ENCODE results near the gene LPAR2.
A peak's percentile ranks its signal among the peaks of the same experiment; 100 is the strongest.

LPAR2 gene

DNA sequence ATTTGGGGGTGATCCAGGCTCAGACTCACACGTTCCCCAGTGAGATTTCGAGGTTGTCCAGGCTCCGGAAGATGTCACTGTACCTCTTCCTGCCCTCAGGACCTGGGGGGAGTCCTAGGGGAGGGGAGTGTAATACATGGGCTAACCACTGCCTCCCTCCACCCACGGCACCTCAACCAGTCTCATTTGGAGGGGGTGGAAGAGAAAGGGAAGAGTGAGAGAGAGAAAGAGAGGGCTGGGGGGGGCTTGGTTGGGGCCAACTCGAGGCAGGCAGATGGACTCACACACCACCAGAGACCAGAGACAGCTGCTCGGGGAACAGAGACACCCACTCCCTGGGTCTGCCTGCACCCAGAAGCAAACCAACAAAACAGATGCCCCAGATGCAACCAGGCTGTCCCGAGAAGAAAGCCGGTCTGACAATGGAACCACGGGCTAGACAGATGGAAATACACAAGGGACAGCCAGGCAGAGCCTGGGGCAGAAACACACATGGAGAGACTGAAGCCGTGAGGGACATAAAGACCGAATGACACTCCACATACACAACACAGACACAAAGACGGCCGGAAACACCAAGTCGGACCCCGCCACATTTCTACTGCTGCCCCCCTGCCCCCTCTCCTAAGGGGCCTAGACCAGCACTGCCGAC, 14.6 kb upstream of the LPAR2 start:
- TF ChIP-seq EZH2 (IDR thresholded peaks at IDR 0.05), result no peak
- Histone ChIP-seq H3K9ac (ENCODE audit: insufficient read length) (peak overlapping the region; percentile 82), H3K36me3 (ENCODE audit: insufficient read depth, low read length) (peaks cover 21% of the 10 kb centered on the region; the same call in 1 of the 2 replicates), H3K27ac (no peak overlapping the region), H3K4me3 (peak overlapping the region; percentile 99), H3K9me3 (ENCODE audit: low read depth, low read length) (no peaks in the 10 kb centered on the region)
- DNase-seq (ENCODE audit: low read depth, low spot score), result no peak

DNA sequence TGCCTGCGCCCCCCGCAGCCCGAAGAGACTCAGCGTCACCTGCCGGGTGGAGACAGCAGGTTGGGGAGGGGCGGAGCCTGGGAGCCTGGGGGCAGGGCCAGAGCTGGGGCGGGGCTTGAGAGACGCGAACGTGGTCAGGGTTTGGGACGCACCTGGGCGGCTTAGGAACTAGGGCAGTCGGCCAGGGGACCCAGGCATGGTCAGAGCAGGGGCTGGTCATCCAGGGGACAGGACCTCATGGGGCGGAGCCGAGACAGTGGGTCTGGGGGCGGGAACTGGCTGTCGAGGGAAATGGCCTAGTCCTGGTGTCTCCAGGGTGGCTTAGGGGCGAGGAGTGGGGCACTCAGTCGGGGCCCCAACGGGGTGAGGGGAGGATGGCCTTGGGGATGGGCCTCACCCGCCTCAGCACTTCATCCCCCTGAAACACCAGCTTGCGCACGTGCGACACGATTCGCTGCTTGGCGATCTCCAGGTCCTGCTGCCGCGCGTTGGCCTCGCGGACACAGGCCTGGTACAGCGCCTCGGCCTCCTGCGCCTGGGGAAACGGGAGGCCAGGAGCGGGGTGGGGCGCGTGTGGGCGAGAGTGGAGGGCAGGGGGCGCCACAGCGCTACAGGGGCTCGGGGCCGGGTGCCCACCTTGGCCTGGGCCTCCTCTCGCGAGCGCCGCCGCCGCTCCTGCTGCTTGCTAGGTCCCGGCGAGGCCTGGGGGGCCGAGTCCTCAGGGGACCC, 9.7 kb upstream of the LPAR2 start:
- no peak overlapping the region for H3K9ac ChIP-seq (ENCODE audit: insufficient read length)

DNA sequence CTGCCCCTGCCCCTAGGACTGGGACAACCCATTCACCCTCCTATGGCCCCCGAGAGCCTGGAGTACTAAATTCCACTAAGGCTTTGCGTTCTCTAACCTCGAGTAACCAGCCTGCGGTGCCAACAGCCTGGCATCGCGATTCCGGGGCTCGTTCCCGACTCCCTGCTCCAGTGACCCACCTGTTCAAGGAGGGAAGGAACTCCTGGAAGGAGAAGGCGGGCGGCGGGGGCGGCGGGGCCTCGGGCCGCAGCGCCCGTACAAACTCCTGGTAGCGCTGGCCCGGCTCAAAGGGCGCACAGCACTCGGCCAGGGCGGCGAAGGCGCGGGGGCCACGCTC, 9.1 kb upstream of the LPAR2 start:
- Histone ChIP-seq H3K9me3 (ENCODE audit: low read depth, low read length) (no peaks in the 10 kb centered on the region), H3K36me3 (ENCODE audit: insufficient read depth, low read length) (peaks cover 7% of the 10 kb centered on the region), H3K4me3 (no peak overlapping the region), H3K27ac (no peak overlapping the region), H3K9ac (ENCODE audit: insufficient read length) (no peak overlapping the region)
- TF ChIP-seq POLR2AphosphoS5 (IDR thresholded peaks at IDR 0.05; ENCODE audit: borderline replicate concordance, low read depth, low read length), result no peak
- TF ChIP-seq EZH2 (IDR thresholded peaks at IDR 0.05), result no peak
- no peak for TF ChIP-seq FOXP2 (optimal IDR thresholded peaks at IDR 0.05; ENCODE audit: control extremely low read depth, extremely low read length, insufficient read depth)
- DNase-seq (ENCODE audit: low read depth, low spot score), result no peak

More for the DNA sequence above, 9.7 kb upstream of the LPAR2 start:
- H3K36me3 ChIP-seq (ENCODE audit: insufficient read depth, low read length), result peaks cover 7% of the 10 kb centered on the region
- TF ChIP-seq EZH2 (IDR thresholded peaks at IDR 0.05), result no peak
- no peak for TF ChIP-seq FOXP2 (optimal IDR thresholded peaks at IDR 0.05; ENCODE audit: control extremely low read depth, extremely low read length, insufficient read depth)
- TF ChIP-seq POLR2AphosphoS5 (IDR thresholded peaks at IDR 0.05; ENCODE audit: borderline replicate concordance, low read depth, low read length), result no peak
- no peak overlapping the region for H3K4me3 ChIP-seq
- no peak overlapping the region for H3K27ac ChIP-seq
- no peaks in the 10 kb centered on the region for H3K9me3 ChIP-seq (ENCODE audit: low read depth, low read length)
- DNase-seq (ENCODE audit: low read depth, low spot score), result no peak

- TF ChIP-seq FOXP2 (optimal IDR thresholded peaks at IDR 0.05; ENCODE audit: control extremely low read depth, extremely low read length, insufficient read depth) (no peak), EZH2 (IDR thresholded peaks at IDR 0.05) (no peak), POLR2AphosphoS5 (IDR thresholded peaks at IDR 0.05; ENCODE audit: borderline replicate concordance, low read depth, low read length) (no peak)
- no peak overlapping the region for H3K27ac ChIP-seq
- no peak overlapping the region for H3K4me3 ChIP-seq
- no peak overlapping the region for H3K9ac ChIP-seq (ENCODE audit: insufficient read length)
- no peaks in the 10 kb centered on the region for H3K9me3 ChIP-seq (ENCODE audit: low read depth, low read length)
- H3K36me3 ChIP-seq (ENCODE audit: insufficient read depth, low read length), result peaks cover 7% of the 10 kb centered on the region
- no peak for DNase-seq (ENCODE audit: low read depth, low spot score)
Observed at GRCh38 chr19:19636573-19637185, 8.7 kb upstream of the LPAR2 start.

DNA sequence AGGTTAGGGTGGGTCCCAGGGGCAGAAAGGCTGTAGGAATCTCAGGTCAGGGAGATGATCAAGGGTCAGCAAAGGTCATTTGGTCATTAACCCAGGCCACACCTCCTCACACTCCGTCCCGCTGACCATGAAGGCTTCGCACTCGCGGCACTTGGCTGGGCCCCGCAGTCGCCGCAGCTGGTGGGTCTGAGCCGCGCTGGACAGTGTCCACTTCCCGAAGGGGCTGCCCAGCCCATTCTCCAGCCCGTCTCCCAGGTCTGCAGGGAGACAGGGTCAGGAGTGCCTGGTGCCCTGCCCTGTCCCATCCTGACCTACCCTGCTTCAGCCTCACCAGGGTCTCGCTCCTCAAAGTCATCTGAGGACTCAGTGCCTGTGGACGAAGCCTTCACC, 7.3 kb upstream of the LPAR2 start:
- H3K4me3 ChIP-seq, result no peak overlapping the region
- H3K9me3 ChIP-seq (ENCODE audit: low read depth, low read length), result no peaks in the 10 kb centered on the region
- DNase-seq (ENCODE audit: low read depth, low spot score), result no peak
- no peak overlapping the region for H3K9ac ChIP-seq (ENCODE audit: insufficient read length)
- TF ChIP-seq EZH2 (IDR thresholded peaks at IDR 0.05) (no peak), FOXP2 (optimal IDR thresholded peaks at IDR 0.05; ENCODE audit: control extremely low read depth, extremely low read length, insufficient read depth) (no peak), POLR2AphosphoS5 (IDR thresholded peaks at IDR 0.05; ENCODE audit: borderline replicate concordance, low read depth, low read length) (no peak)
- H3K27ac ChIP-seq, result no peak overlapping the region
- peaks cover 7% of the 10 kb centered on the region for H3K36me3 ChIP-seq (ENCODE audit: insufficient read depth, low read length)

GRCh38 chr19:19634516-19635312, 6.7 kb upstream of the LPAR2 start:
- TF ChIP-seq FOXP2 (optimal IDR thresholded peaks at IDR 0.05; ENCODE audit: control extremely low read depth, extremely low read length, insufficient read depth) (no peak), EZH2 (IDR thresholded peaks at IDR 0.05) (no peak), POLR2AphosphoS5 (IDR thresholded peaks at IDR 0.05; ENCODE audit: borderline replicate concordance, low read depth, low read length) (no peak)
- H3K36me3 ChIP-seq (ENCODE audit: insufficient read depth, low read length), result peaks cover 7% of the 10 kb centered on the region

GRCh38 chr19:19633711-19634515, 5.9 kb upstream of the LPAR2 start:
- Histone ChIP-seq H3K27ac (no peak overlapping the region), H3K36me3 (ENCODE audit: insufficient read depth, low read length) (peaks cover 7% of the 10 kb centered on the region), H3K9ac (ENCODE audit: insufficient read length) (no peak overlapping the region), H3K9me3 (ENCODE audit: low read depth, low read length) (no peaks in the 10 kb centered on the region), H3K4me3 (no peak overlapping the region)
- no peak for DNase-seq (ENCODE audit: low read depth, low spot score)
- TF ChIP-seq POLR2AphosphoS5 (IDR thresholded peaks at IDR 0.05; ENCODE audit: borderline replicate concordance, low read depth, low read length), result no peak
- TF ChIP-seq EZH2 (IDR thresholded peaks at IDR 0.05), result no peak
- no peak for TF ChIP-seq FOXP2 (optimal IDR thresholded peaks at IDR 0.05; ENCODE audit: control extremely low read depth, extremely low read length, insufficient read depth)

More at GRCh38 chr19:19634516-19635312, 6.7 kb upstream of the LPAR2 start:
- H3K9me3 ChIP-seq (ENCODE audit: low read depth, low read length), result no peaks in the 10 kb centered on the region
- H3K4me3 ChIP-seq, result no peak overlapping the region
- no peak for DNase-seq (ENCODE audit: low read depth, low spot score)
- no peak overlapping the region for H3K27ac ChIP-seq
- H3K9ac ChIP-seq (ENCODE audit: insufficient read length), result no peak overlapping the region

Data from SK-N-MC (cell line).